ENCODE data around the gene ATP2C2. TPM values are rescaled to one million over a fixed set of nuclear protein-coding genes. Genes with fewer than 3 reads are reported as not detected.

Gene ATP2C2
- polyA plus RNA-seq, 10 donors = 0.27 to 1.9 (median 0.44) TPM

GRCh38 chr16:84362471-84362941 lies 5.8 kb upstream of the ATP2C2 start:
- DNase-seq = no peak

DNA sequence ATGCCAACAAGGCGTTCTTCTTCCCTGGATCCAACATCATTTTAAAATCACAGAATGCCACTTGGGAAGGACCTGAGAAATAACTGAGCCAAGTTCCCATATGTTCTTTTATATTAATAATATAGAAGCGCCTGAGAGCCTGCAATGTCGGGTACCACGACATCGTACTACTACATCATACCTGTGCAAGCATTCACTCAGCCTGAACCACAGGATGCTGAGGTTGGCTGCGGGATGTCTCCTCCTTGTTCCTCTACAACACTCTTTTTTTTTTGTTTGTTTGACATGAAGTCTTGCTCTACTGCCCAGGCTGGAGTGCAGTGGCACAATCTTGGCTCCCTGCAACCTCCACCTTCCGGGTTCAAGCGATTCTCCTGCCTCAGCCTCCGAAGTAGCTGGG lies 2.1 kb upstream of the ATP2C2 start:
- no peak for DNase-seq

GRCh38 chr16:84367297-84367680 lies 1.0 kb upstream of the ATP2C2 start:
- no peak for DNase-seq

- DNase-seq = no peak
Measured at GRCh38 chr16:84367750-84368307, 509 bp upstream of the ATP2C2 start.

DNA sequence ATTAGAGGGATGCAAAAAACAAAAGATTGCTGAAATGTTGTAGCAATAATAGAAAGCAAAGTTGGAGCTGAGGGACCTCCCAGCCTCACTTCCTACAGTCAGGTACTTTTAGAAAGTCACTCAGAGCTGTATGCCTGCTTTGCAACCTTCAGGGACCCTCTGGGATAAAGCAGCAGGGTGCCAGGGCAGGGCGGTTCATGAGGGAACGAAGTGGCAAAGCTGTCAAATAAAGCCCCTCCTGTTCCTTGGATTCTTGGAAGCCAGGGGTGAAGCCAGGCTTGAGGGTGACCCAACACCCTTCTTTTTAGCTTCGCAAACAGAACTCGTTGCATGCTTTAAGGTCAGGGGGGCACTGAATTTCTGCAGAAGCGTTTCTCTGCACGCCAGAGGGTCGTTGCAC lies 767 bp downstream of the ATP2C2 start:
- DNase-seq = no peak

DNA sequence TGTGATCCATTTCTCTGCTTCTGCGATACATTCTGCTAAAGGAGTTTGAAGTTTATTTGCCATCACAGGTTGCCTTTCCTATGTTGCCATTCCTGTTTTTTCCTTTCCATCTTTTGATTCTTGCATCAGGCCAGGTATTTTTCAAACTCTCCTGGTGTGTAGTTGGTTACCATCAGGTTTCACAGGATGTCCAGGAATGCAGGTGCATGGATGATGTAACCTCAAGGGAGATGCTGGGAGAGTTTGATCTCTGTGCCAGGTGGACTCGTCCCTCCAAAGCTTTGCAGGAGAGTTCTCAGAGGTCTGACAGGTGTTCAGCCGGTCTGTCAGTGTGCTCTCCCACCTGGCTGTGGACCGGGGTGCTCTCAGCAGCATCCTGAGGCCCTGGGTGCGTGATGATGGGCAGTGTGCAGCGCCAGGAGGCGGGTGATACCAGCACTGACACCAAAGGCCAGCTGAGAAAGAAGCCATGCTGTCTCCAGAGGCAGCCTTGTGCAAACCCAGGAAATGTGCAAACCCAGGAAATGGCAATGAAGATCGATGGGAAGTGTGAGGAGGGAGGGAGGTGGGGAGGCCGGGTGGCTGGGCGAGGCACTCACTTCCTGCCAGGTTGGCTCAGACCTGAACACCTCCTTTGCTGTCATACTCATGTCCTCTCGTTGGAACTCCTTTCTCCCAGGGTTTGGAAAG lies 1.7 kb downstream of the ATP2C2 start:
- no peak for DNase-seq

DNA sequence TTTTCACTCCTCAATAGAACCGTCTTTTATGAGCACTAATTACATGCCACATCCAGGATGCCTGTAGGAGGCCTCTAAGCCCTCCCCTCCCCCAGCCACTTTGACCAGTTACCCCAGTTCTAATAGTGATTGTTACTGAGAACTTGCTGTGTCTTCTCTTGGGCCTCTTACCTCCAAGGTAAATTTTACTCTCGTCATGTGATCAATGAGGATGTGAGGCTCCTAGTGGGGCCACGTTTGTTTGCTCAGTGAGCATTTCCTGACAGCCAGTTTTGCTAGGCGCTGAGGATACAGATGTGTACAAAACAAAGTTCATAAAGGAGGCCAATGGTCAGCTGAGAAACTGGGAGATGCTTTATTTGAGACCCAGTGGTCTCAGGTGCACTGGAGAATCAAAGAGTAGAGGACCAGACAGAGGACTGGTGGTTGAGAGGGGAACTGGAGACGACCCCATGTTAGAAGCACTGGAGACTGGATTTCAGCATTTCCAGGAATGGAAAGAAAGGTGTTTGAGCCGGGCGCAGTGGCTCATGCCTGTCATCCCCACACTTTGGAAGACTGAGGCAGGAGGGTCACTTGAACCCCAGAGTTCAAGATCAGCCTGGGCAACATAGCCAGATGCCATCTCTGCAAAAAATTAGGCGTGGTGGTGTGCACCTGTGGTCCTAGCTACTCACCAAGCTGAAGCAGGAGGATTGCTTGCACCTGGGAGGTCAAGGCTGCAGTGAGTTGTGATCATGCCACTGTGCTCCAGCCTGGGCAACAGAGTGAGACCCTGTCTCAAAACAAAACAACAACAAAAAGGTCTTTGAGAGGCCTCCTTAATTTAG lies 2.6 kb downstream of the ATP2C2 start:
- no peak for DNase-seq

- DNase-seq = no peak
Measured at GRCh38 chr16:84371553-84371865, 3.2 kb downstream of the ATP2C2 start.

GRCh38 chr16:84373907-84374489 lies 5.7 kb downstream of the ATP2C2 start:
- no peak for DNase-seq

- no peak for DNase-seq
Measured at GRCh38 chr16:84378099-84378498, 9.8 kb downstream of the ATP2C2 start.

DNA sequence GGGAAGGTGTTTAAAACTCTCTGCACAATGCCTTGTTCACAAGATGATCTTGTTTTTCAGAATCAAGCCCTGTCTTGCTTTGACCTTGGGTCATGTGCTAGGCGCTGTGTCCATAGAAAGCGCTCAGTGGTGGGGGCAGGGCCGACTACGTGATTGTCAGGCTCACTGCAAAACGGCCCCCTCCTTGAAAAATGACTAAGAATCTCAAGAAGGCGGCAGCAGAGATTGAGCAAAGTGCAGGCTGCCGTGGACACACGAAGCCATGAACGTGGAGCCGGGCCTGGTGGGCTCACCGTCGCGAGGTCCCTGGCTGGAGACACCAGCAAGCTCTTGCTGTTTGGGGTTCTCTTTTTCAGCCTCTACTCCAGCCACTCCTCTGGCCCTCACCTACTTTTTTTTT lies 10.2 kb downstream of the ATP2C2 start:
- DNase-seq = no peak

- no peak for DNase-seq
Measured at GRCh38 chr16:84379008-84379708, 10.8 kb downstream of the ATP2C2 start.

DNA sequence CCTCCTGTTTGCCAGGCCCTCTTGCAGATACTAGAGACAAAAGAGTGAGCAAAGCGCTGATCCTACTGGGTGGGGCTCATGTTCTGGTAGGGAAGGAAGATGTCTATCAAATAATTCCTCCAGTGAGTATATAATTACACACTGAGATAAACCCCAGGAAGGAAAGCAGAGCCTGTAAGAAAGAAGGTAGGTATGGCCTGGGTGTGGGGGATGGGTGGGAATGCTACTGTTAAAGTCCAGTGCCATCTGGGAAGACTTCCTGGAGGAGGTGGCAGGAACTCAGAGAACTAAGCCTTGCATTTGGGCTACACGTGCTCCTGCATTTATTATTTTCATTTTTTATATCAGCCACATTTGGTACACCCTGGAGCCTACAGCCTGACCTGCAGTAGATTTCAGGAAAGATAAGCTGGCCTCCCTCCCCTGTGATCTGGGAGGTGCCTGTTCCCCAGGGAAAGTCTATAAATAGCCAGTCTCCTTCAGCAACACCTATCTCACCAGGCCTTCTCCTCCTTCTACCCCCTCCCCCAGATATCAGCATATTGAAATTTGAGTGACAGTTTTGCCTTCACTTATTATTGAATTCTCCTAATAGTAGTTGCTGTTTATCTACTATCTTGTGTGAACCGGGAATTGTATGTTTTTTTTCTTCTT lies 11.5 kb downstream of the ATP2C2 start:
- DNase-seq = no peak

GRCh38 chr16:84380405-84380804 lies 12.1 kb downstream of the ATP2C2 start:
- DNase-seq = no peak

GRCh38 chr16:84382396-84382795 lies 14.1 kb downstream of the ATP2C2 start:
- DNase-seq = no peak

DNA sequence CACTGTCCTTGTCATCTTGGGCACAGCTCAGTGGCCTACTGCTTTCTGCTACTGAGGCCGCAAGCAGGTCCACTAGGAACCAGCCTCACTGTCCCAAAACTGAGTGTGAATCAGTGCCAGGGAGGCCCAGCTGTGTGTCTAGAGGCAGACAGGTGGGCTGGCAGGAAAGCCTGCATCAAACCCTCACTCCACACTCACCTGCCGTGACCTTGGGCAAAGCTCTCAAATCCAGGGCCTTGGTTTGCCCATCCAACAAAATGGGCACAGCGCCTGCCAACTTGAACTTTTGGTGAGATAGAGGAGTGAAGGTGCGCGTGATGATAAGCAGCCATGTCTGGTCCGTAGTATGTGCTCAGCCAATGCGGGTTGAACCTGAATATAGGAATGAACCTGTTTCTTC lies 14.8 kb downstream of the ATP2C2 start:
- DNase-seq = no peak

DNA sequence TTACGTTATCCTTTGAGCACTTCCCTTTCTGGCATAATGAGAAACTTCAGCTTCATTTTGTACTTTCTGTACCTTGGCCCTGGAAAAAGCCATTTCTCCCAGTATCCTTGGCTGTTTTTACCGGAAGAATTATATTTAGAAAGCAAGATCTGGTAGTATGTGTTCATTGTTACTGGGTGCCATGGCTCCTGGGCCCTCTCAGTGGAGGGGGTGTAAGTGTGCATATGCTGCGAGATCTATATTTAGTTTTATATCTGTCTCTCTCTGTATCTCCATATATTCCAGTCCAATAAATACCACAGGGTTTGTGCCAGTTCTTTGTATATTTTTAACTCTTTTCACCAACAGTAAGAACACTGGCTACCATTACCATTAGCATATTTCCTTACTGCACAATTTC lies 17.7 kb downstream of the ATP2C2 start:
- no peak for DNase-seq

- DNase-seq = no peak
Measured at GRCh38 chr16:84387021-84387420, 18.7 kb downstream of the ATP2C2 start.

DNA sequence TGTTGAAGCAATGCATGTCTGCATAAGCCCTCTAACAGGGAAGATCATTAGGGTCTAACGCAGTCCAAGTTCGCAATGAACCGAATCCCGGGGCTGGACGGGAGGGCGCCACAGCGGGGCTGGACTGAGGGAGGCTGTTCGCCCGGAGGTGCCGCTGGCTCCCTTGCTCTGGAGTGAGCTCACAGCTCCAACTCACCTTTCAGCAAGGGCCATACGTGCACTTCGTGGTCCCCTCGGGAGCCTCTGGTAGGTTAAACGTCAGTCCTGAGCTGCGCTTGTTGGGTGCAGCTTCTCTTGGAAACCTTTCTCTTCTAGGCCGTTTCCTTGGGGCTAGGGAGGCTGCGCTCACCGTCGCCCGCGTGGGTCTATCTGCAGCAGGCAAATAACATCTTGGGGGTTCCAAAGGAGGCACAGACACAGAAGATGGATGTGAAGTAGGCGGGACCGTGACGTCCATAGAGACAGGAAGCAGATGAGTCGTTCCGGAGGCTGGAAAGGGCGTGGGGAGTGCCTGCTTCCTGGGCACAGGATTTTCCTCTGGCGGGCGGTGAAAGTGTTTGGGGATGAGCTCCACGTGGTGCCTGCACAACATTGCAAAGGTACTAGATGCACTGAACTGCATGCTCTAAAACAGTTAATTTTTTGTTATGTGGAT lies 21.9 kb downstream of the ATP2C2 start:
- no peak for DNase-seq

GRCh38 chr16:84391151-84392030 lies 23.1 kb downstream of the ATP2C2 start:
- peak in 2 of 3 donors; percentile 19 to 38 for DNase-seq

Measured in muscle of back (tissue), 11 donors.